Spleen (tissue), 7 donors: ENCODE results near the gene CCL28.
"Not testable (repeated sequence)": the region's sequence is repeated elsewhere in the genome, so short reads cannot be mapped to it uniquely, and the experiment has no call there.

ENCODE experiments used
- POLR2A ChIP-seq, 3 donors: fragments of 450-650 bp; IDR thresholded peaks; one replicate each; pipeline ENCODE4 v1.5.1; 2017; ENCODE audit warnings: antibody characterized with exemption in 3 of 3, mild to moderate bottlenecking in 1 of 3
- TF ChIP-seq, protein P1 (sequence below), 11 experiments: fragments of 200-600 bp in 7 of 11; fragments of 450-650 bp in 4 of 11; sonication (generic) in 4 of 11; IDR thresholded peaks in 8 of 11; conservative IDR thresholded peaks in 3 of 11; 1 replicate in 7 of 11; 2 replicates in 4 of 11; pipeline versions ENCODE4 v1.4.0 to v1.8.0; 2016 to 2021; ENCODE audit warnings: antibody characterized with exemption in 11 of 11, inconsistent platforms in 4 of 11, mild to moderate bottlenecking in 1 of 11
- donor health status: DM: no; HTN: no; CAD: no; lungs with moderate emphysema.
- donor health status: DM: no; HTN: no; CAD: no.
- donor health status: DM: no; HTN: no; CAD: no.

DNA sequence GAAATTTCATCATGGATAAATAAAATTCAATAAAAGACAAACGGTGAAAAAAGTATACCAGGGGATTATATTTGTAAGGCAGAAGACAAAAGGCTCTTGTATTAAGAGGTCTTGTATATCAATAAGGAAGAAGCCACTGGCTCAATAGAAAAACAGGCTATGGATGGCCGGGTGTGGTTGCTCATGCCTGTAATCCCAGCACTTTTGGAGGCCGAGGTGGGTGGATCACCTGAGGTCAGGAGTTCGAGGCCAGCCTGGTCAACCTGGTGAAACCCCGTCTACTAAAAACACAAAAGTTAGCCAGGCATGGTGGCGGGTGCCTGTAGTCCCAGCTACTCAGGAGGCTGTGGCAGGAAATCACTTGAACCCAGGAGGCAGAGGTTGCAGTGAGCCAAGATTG is 10.9 kb upstream of the CCL28 start:
- TF ChIP-seq POLR2A (IDR thresholded peaks at IDR 0.05) = not testable (repeated sequence)
- TF ChIP-seq, protein P1, sequence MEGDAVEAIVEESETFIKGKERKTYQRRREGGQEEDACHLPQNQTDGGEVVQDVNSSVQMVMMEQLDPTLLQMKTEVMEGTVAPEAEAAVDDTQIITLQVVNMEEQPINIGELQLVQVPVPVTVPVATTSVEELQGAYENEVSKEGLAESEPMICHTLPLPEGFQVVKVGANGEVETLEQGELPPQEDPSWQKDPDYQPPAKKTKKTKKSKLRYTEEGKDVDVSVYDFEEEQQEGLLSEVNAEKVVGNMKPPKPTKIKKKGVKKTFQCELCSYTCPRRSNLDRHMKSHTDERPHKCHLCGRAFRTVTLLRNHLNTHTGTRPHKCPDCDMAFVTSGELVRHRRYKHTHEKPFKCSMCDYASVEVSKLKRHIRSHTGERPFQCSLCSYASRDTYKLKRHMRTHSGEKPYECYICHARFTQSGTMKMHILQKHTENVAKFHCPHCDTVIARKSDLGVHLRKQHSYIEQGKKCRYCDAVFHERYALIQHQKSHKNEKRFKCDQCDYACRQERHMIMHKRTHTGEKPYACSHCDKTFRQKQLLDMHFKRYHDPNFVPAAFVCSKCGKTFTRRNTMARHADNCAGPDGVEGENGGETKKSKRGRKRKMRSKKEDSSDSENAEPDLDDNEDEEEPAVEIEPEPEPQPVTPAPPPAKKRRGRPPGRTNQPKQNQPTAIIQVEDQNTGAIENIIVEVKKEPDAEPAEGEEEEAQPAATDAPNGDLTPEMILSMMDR (IDR thresholded peaks at IDR 0.05 in 8 of 11, conservative IDR thresholded peaks at IDR 0.05 in 3 of 11) = not testable (repeated sequence)
